ENCODE data around the gene SBK2.

GRCh38 chr19:55503502-55504251, 33.3 kb downstream of the SBK2 start:
- peak; percentile 96 to 99 (median 98) for TF ChIP-seq CTCF (IDR thresholded peaks at IDR 0.05)
- TF ChIP-seq POLR2A (IDR thresholded peaks at IDR 0.05): no peak

Measured in esophagus squamous epithelium (tissue), 4 donors.